IMR-90 (cell line): ENCODE results near the gene ADCK1. TPM values are rescaled to one million over a fixed set of nuclear protein-coding genes. Genes with fewer than 3 reads are reported as not detected.

Experiments
- ATAC-seq: fragments of 200-7000 bp; cut with Tn5 transposase; 2 replicates; pipeline ENCODE4 v1.9.1; 2020; ENCODE audit warnings: low read depth, mild to moderate bottlenecking, moderate library complexity
- BruUV-seq: library from RNA; stranded (reverse); fragments of 400-500 nt; replicated peaks from 2 replicates; lab custom pipeline; 2021; lab: Mats Ljungman, UMichigan
- CTCF ChIA-PET: fragments of 300-600 bp; formaldehyde crosslinking; extraction: SDS; loops from one replicate; lab custom pipeline; 2021; ENCODE audit warnings: antibody characterized with exemption; lab: Yijun Ruan, JAX
- POLR2A ChIA-PET: fragments of 300-600 bp; sonication (Branson Sonifier 250); formaldehyde crosslinking; loops from one replicate; lab custom pipeline; 2022; ENCODE audit warnings: antibody characterized with exemption; ENCODE audit not compliant: unreplicated experiment; lab: Charles Lee
- DNase-seq: peaks from one replicate; pipeline ENCODE4 v3.0.0; 2013
- H2AFZ ChIP-seq: replicated peaks from 2 replicates; pipeline ENCODE3; 2013; ENCODE audit warnings: low read length, mild to moderate bottlenecking; ENCODE audit not compliant: poor library complexity
- H2AK5ac ChIP-seq: 2 replicates; pipeline ENCODE4 v1.6.1; 2013; ENCODE audit warnings: low read depth, low read length, inconsistent platforms
- H2AK9ac ChIP-seq: replicated peaks from 2 replicates; pipeline ENCODE3; 2013; ENCODE audit warnings: mild to moderate bottlenecking, low read depth, low read length, moderate library complexity; ENCODE audit not compliant: poor library complexity
- H2BK120ac ChIP-seq: 2 replicates; pipeline ENCODE4 v1.6.1; 2013; ENCODE audit warnings: low read depth, low read length, inconsistent platforms
- H2BK15ac ChIP-seq: 3 replicates; pipeline ENCODE4 v1.6.1; 2013; ENCODE audit warnings: low read depth, low read length, inconsistent platforms
- H2BK20ac ChIP-seq: 2 replicates; pipeline ENCODE4 v1.6.1; 2013; ENCODE audit warnings: low read depth, mild to moderate bottlenecking, inconsistent platforms, low read length, moderate library complexity
- H2BK5ac ChIP-seq: 2 replicates; pipeline ENCODE4 v1.6.1; 2013; ENCODE audit warnings: mild to moderate bottlenecking, low read depth, low read length, inconsistent platforms; ENCODE audit not compliant: poor library complexity, severe bottlenecking
- H3K14ac ChIP-seq: replicated peaks from 2 replicates; pipeline ENCODE4 v1.6.1; 2013; ENCODE audit warnings: low read depth, low read length, inconsistent platforms
- H3K18ac ChIP-seq: 2 replicates; pipeline ENCODE4 v1.6.1; 2013; ENCODE audit warnings: low read depth, low read length, control low read depth
- H3K23ac ChIP-seq: 2 replicates; pipeline ENCODE4 v1.6.1; 2013; ENCODE audit warnings: low read depth, low read length, inconsistent platforms
- H3K27ac ChIP-seq: 2 replicates; pipeline ENCODE4 v1.5.1; 2013; ENCODE audit warnings: mild to moderate bottlenecking, control low read depth, low read length; ENCODE audit not compliant: insufficient read depth
- H3K27me3 ChIP-seq: 2 replicates; pipeline ENCODE4 v1.6.1; 2013; ENCODE audit warnings: low read length; ENCODE audit not compliant: control insufficient read depth, insufficient read depth
- H3K36me3 ChIP-seq: 2 replicates; pipeline ENCODE4 v1.6.1; 2013; ENCODE audit warnings: low read length, mixed read lengths; ENCODE audit not compliant: control insufficient read depth, insufficient read depth
- H3K4ac ChIP-seq: 2 replicates; pipeline ENCODE4 v1.6.1; 2013; ENCODE audit warnings: low read depth, low read length, inconsistent platforms
- H3K4me1 ChIP-seq: 2 replicates; pipeline ENCODE4 v1.6.1; 2013; ENCODE audit warnings: low read length, mixed read lengths; ENCODE audit not compliant: control insufficient read depth, insufficient read depth
- H3K4me2 ChIP-seq: 2 replicates; pipeline ENCODE4 v1.6.1; 2013; ENCODE audit warnings: low read depth, mild to moderate bottlenecking, control low read depth, low read length, moderate library complexity
- H3K4me3 ChIP-seq: 2 replicates; pipeline ENCODE4 v1.5.1; 2013; ENCODE audit warnings: low read depth, mild to moderate bottlenecking, control low read depth, low read length, moderate library complexity; ENCODE audit not compliant: insufficient read depth
- H3K56ac ChIP-seq: 2 replicates; pipeline ENCODE4 v1.6.1; 2013; ENCODE audit warnings: low read length, inconsistent platforms; ENCODE audit not compliant: insufficient read depth; ENCODE audit errors: extremely low read depth
- H3K79me1 ChIP-seq, 2 experiments: 2 replicates each; pipeline ENCODE4 v1.6.1; 2013; ENCODE audit warnings: low read length in 2 of 2, inconsistent platforms in 1 of 2, low read depth in 1 of 2
- H3K9ac ChIP-seq: 2 replicates; pipeline ENCODE4 v1.6.1; 2013; ENCODE audit warnings: low read depth, low read length, control low read depth
- H3K9me1 ChIP-seq: 2 replicates; pipeline ENCODE4 v1.6.1; 2013; ENCODE audit warnings: low read length, inconsistent platforms; ENCODE audit not compliant: insufficient read depth
- H3K9me3 ChIP-seq: 2 replicates; pipeline ENCODE4 v1.6.1; 2013; ENCODE audit warnings: low read length; ENCODE audit not compliant: control insufficient read depth, insufficient read depth
- H4K20me1 ChIP-seq: 2 replicates; pipeline ENCODE4 v1.6.1; 2013; ENCODE audit warnings: low read length, inconsistent platforms; ENCODE audit not compliant: insufficient read depth
- H4K5ac ChIP-seq: 2 replicates; pipeline ENCODE4 v1.6.1; 2013; ENCODE audit warnings: mild to moderate bottlenecking, low read depth, low read length, control low read depth
- H4K8ac ChIP-seq, 2 experiments: 2 replicates each; pipeline ENCODE4 v1.6.1; 2013; ENCODE audit warnings: low read depth in 2 of 2, low read length in 2 of 2, control low read depth in 1 of 2, inconsistent platforms in 1 of 2
- H4K91ac ChIP-seq: 2 replicates; pipeline ENCODE4 v1.6.1; 2013; ENCODE audit warnings: low read depth, low read length, inconsistent platforms; ENCODE audit not compliant: insufficient read depth
- BHLHE40 ChIP-seq: fragments of 150-350 bp; IDR thresholded peaks from 2 replicates; pipeline ENCODE4 v1.6.1; 2016; ENCODE audit warnings: mild to moderate bottlenecking, low read depth, low read length
- CHD1 ChIP-seq: IDR thresholded peaks from 2 replicates; pipeline ENCODE4 v1.6.1; 2012; ENCODE audit warnings: low read depth, low read length, improper control_type of control experiment
- FOS ChIP-seq: fragments of 150-350 bp; IDR thresholded peaks from 2 replicates; pipeline ENCODE4 v1.6.1; 2016; ENCODE audit warnings: low read depth, low read length
- MAFK ChIP-seq: IDR thresholded peaks from 2 replicates; pipeline ENCODE4 v1.6.1; 2012; ENCODE audit warnings: low read depth, low read length, improper control_type of control experiment
- MAZ ChIP-seq: IDR thresholded peaks from 2 replicates; pipeline ENCODE4 v1.6.1; 2012; ENCODE audit warnings: low read depth, mild to moderate bottlenecking, low read length, improper control_type of control experiment, moderate library complexity, borderline replicate concordance
- NFE2L2 ChIP-seq: fragments of 150-350 bp; IDR thresholded peaks from 2 replicates; pipeline ENCODE4 v1.6.1; 2016; ENCODE audit warnings: low read depth, mild to moderate bottlenecking, low read length
- POLR2A ChIP-seq: IDR thresholded peaks from 2 replicates; pipeline ENCODE4 v1.6.1; 2012; ENCODE audit warnings: mild to moderate bottlenecking, low read depth, low read length
- RAD21 ChIP-seq: IDR thresholded peaks from 2 replicates; pipeline ENCODE4 v1.6.1; 2012; ENCODE audit warnings: low read length, improper control_type of control experiment
- RCOR1 ChIP-seq: IDR thresholded peaks from 2 replicates; pipeline ENCODE4 v1.6.1; 2012; ENCODE audit warnings: mild to moderate bottlenecking, low read length, improper control_type of control experiment; ENCODE audit not compliant: insufficient replicate concordance
- SMC3 ChIP-seq: fragments of 150-350 bp; IDR thresholded peaks from 2 replicates; pipeline ENCODE4 v1.6.1; 2016; ENCODE audit warnings: low read depth, mild to moderate bottlenecking, antibody characterized with exemption, low read length, moderate library complexity
- WGBS, 2 experiments: methylation state at CpG; one replicate each; pipeline versions ENCODE4 v1.1.5 to v1.1.7; 2013; ENCODE audit warnings: missing lambda C conversion rate in 2 of 2; ENCODE audit not compliant: insufficient read length in 1 of 2; ENCODE audit errors: extremely low coverage in 2 of 2; 5-methylcytosine and 5-hydroxymethylcytosine counted together
- dilution Hi-C: fragments of 300-500 bp; cut with HindIII; formaldehyde crosslinking; loops from one replicate; pipeline ENCODE4 v1.14.3; 2018; ENCODE audit warnings: low sequenced_read_pairs; ENCODE audit not compliant: unreplicated experiment
- in situ Hi-C: fragments of 300-500 bp; cut with MboI; formaldehyde crosslinking; loops from 3 replicates; pipeline ENCODE4 v1.14.3; 2019; ENCODE audit warnings: low sequenced_read_pairs, inconsistent platforms, mixed read lengths
- intact Hi-C: fragments of 100-400 bp; cut with micrococcal nuclease; formaldehyde crosslinking; loops from 2 replicates; pipeline ENCODE4 v1.10.0; 2022
- polyA plus RNA-seq, 3 experiments: library from polyadenylated mRNA; depleted of rRNA; stranded (reverse); fragments of >200 nt; gene quantifications; 2 replicates each; pipeline ENCODE4 v1.2.3, GENCODE V29; 2012; ENCODE audit warnings: low replicate concordance in 1 of 3
- total RNA-seq: library from RNA; depleted of rRNA; stranded (reverse); fragments of >200 nt; gene quantifications from 2 replicates; pipeline ENCODE4 v1.2.3, GENCODE V29; 2012
- TF ChIP-seq, protein P1 (sequence below): fragments of 150-350 bp; IDR thresholded peaks from 2 replicates; pipeline ENCODE4 v1.6.1; 2016; ENCODE audit warnings: low read depth, mild to moderate bottlenecking, low read length, moderate library complexity, borderline replicate concordance
- TF ChIP-seq, protein P2 (sequence below): fragments of 150-350 bp; IDR thresholded peaks from 2 replicates; pipeline ENCODE4 v1.6.1; 2017; ENCODE audit warnings: mild to moderate bottlenecking, antibody characterized with exemption, low read length, low read depth
- TF ChIP-seq, protein P3 (sequence below): conservative IDR thresholded peaks from 2 replicates; pipeline ENCODE4 v1.5.1; 2012; ENCODE audit warnings: mild to moderate bottlenecking, low read depth, low read length, improper control_type of control experiment

The ADCK1 gene
- total and polyA plus RNA-seq, 2 of the 4 experiments (the other 2 are of a cell fraction) = 1.6 to 4.6 TPM

DNA sequence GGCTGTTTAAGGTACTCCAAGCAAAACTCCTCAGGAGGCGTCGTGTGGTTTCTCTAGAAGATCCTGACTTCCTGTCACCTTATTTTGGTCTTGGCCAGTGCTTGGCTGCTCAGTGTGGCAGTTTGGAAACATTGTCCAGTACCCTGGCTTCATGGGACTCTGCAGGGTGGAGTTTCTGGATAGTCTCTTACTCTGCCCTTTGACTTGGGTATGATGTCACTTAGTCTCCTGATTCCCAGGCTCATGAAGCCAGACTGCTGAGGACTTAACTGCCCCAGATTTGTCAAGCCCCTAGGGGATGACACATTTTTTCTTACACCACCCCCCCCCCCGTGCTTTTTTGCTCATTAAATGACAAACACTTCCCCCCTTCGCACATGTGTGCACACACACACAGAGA, 82.7 kb downstream of the ADCK1 start:
- H4K20me1 ChIP-seq = no peaks in the 10 kb centered on the region
- no peaks in the 10 kb centered on the region for H3K9me3 ChIP-seq
- H4K91ac ChIP-seq = no peak overlapping the region
- no peak overlapping the region for H3K14ac ChIP-seq
- no peaks in the 10 kb centered on the region; the same call in 1 of the 2 replicates for H3K9me1 ChIP-seq
- no peak for TF ChIP-seq POLR2A
- no peak for TF ChIP-seq MAZ
- no peak for TF ChIP-seq RCOR1
- TF ChIP-seq, protein P1, sequence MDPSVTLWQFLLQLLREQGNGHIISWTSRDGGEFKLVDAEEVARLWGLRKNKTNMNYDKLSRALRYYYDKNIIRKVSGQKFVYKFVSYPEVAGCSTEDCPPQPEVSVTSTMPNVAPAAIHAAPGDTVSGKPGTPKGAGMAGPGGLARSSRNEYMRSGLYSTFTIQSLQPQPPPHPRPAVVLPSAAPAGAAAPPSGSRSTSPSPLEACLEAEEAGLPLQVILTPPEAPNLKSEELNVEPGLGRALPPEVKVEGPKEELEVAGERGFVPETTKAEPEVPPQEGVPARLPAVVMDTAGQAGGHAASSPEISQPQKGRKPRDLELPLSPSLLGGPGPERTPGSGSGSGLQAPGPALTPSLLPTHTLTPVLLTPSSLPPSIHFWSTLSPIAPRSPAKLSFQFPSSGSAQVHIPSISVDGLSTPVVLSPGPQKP = no peak
- no peak for TF ChIP-seq SMC3
- TF ChIP-seq NFE2L2 = no peak
- no peak for TF ChIP-seq BHLHE40
- TF ChIP-seq, protein P2, sequence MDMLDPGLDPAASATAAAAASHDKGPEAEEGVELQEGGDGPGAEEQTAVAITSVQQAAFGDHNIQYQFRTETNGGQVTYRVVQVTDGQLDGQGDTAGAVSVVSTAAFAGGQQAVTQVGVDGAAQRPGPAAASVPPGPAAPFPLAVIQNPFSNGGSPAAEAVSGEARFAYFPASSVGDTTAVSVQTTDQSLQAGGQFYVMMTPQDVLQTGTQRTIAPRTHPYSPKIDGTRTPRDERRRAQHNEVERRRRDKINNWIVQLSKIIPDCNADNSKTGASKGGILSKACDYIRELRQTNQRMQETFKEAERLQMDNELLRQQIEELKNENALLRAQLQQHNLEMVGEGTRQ = no peak
- TF ChIP-seq FOS = no peak
- no peak for TF ChIP-seq MAFK
- no peak for TF ChIP-seq CHD1
- TF ChIP-seq, protein P3, sequence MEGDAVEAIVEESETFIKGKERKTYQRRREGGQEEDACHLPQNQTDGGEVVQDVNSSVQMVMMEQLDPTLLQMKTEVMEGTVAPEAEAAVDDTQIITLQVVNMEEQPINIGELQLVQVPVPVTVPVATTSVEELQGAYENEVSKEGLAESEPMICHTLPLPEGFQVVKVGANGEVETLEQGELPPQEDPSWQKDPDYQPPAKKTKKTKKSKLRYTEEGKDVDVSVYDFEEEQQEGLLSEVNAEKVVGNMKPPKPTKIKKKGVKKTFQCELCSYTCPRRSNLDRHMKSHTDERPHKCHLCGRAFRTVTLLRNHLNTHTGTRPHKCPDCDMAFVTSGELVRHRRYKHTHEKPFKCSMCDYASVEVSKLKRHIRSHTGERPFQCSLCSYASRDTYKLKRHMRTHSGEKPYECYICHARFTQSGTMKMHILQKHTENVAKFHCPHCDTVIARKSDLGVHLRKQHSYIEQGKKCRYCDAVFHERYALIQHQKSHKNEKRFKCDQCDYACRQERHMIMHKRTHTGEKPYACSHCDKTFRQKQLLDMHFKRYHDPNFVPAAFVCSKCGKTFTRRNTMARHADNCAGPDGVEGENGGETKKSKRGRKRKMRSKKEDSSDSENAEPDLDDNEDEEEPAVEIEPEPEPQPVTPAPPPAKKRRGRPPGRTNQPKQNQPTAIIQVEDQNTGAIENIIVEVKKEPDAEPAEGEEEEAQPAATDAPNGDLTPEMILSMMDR = no peak
- TF ChIP-seq RAD21 = no peak
- no peak overlapping the region for H3K4ac ChIP-seq
- POLR2A ChIA-PET = no interaction called here
- H3K18ac ChIP-seq = no peak overlapping the region
- intact Hi-C loops (no loop called here), dilution Hi-C loops (no loop called here), in situ Hi-C loops (no loop called here)
- no peak overlapping the region for H2BK120ac ChIP-seq
- H3K4me2 ChIP-seq = no peak overlapping the region
- no peak overlapping the region for H3K4me3 ChIP-seq
- H3K36me3 ChIP-seq = no peaks in the 10 kb centered on the region
- H4K8ac ChIP-seq = no peak overlapping the region
- no peaks in the 10 kb centered on the region for H3K4me1 ChIP-seq
- WGBS, 2 experiments = no CpG with 5 or more reads among the region's 4 CpGs
- no TSS peak for BruUV-seq
- no peak overlapping the region for H4K5ac ChIP-seq
- no peak for ATAC-seq
- H3K79me1 ChIP-seq = no peaks in the 10 kb centered on the region
- CTCF ChIA-PET = no interaction called here
- no peak overlapping the region for H2AK9ac ChIP-seq
- no peak overlapping the region for H3K27ac ChIP-seq
- no peak for DNase-seq
- no peak overlapping the region for H2AK5ac ChIP-seq
- H3K27me3 ChIP-seq = no peaks in the 10 kb centered on the region
- no peak overlapping the region for H3K56ac ChIP-seq
- no peak overlapping the region for H2BK15ac ChIP-seq
- no peak overlapping the region for H2AFZ ChIP-seq
- no peak overlapping the region for H2BK20ac ChIP-seq
- no peak overlapping the region for H2BK5ac ChIP-seq
- H3K9ac ChIP-seq = no peak overlapping the region
- H3K23ac ChIP-seq = no peak overlapping the region
